ENCODE results near the gene SLC5A1.

SLC5A1 gene

GRCh38 chr22:32042924-32043323 lies at the start of gene SLC5A1:
Gene SLC5A1 (plus strand): TSS chr22:32043261. CDS start chr22:32043282, 21 bp downstream.
- DNase-seq (ENCODE audit: low read depth): no peak

DNA sequence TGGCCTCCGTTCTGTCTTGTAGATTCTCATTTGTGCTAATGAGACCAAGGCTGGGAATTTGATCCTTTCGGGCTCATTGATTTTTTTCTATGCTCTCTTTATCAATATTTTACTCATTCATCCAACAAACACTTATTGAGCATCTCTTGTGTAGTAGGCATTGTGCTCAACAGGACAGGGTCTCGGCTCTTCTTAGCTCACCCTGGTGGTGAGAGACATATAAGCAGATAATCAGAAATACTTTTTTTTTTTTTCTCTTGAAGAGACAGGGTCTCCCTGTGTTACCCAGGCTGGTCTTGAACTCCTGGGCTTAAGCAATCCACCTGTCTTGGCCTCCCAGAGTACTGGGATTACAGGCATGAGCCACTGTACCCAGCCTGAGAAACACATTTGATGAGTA lies 48.0 kb upstream of the SLC5A1 start:
- no peak for DNase-seq (ENCODE audit: low read depth)

DNA sequence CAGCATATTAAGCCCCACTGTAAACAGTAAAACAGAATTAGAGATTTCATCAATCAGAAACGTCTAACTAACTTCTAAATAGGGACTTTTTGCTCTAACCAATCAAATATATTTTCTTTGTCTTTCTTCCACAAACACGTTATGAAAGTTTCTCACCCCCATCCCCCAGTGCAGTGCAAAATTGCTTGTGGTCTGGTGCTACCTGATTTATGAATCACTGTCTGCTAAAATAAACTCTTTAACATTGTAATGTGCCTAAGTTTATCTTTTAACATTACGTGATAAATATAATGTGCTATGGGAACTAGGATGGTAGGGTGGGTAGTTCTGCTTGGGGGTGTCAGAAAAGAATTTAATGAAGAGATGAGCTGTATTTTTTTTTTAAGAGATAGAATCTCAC lies 47.3 kb upstream of the SLC5A1 start:
- DNase-seq (ENCODE audit: low read depth): no peak

- no peak for DNase-seq (ENCODE audit: low read depth)
These were observed 44.2 kb upstream of the SLC5A1 start for GRCh38 chr22:31998784-31999385.

DNA sequence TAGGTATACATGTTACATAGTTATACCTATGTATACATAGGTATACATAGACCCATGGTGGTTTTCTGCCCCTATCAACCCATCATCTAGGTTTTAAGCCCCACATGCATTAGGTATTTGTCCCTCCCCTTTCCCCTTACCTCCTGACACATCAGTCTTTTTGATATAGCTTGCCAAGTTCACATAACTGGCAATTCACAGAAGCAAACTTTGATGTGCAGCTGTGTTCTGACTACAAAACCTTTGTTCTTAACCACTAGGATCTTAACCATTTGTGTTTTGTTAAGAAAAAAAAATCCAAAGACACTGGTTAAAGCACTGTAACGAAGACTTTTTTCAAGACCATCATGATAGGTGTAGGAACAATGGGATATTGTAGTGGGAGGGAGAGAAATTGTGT lies 42.9 kb upstream of the SLC5A1 start:
- no peak for DNase-seq (ENCODE audit: low read depth)

DNA sequence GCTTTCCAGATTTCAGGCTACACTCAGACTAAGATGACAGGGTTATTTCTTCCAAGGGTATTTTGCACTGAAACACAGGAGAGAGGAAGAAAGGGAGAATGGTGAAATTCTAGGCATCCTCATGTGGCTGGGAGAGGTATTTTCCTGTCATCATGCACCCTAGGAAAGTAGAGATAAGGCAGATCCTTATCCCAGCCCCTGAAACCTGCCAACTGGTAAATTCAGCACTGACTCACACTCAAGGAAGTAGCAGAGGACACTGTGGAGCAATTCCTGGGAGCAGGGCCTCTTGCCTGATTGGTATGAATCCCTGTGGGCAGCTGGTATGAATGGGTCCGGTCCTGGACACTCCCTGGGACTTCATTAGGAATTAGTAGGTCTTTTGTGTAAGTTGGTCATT lies 37.6 kb upstream of the SLC5A1 start:
- peak; percentile 12 for DNase-seq (ENCODE audit: low read depth)

DNA sequence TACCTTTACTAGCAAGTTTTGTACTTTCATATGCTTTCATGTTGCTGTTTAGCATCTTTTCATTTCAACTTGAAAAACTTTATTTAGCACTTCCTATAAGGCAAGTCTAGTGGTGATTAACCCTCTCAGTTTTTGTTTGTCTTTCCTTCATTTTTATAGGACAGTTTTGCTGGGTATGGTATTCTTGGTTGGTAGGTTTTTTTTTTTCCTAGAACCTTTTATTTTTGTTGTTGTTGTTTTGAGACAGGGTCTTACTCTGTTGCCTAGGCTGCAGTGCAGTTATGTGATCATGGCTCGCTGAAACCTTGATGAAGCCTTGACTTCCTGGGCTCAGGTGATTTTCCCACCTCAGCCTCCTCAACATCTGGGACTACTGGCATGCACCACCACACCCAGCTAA lies 29.9 kb upstream of the SLC5A1 start:
- no peak for DNase-seq (ENCODE audit: low read depth)

- DNase-seq (ENCODE audit: low read depth): no peak
These were observed 27.0 kb upstream of the SLC5A1 start for GRCh38 chr22:32016081-32016480.

DNA sequence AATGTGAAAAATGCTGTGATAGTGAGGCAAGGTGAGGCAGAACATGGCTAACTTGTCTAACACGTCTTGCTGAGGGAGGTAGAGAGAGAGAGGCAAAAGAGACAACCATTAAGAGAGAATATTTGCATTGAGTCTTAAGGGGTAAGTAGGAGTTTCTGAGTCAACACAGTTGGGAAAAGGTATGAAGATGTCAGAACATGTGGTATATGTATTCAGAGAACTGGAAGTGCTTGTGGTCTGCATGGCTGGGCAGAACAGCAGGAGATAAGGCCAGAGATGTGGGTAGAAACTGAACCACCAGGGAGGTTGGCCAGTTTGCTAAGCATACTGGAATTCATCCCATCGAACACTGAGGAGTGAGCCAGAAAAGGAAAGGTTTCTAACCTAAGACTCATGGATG lies 25.0 kb upstream of the SLC5A1 start:
- DNase-seq (ENCODE audit: low read depth): no peak

DNA sequence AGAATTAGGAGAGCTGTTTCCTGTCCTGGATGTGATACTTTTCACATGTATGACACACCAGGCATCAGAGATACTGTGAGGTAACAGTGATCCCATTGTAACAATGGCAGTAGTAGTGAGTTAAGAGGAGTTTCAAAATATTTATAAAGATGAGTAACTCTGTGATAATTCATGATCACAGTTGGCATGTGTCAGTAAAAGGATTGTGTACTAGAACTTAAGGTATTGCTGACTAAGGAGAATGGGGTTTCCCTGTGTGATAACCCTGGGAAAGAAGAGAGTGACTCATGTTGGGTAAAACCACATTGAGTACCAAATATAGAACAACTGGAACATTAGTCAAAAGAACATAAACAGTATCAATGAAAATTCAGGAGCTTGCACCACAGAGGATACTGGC lies 22.9 kb upstream of the SLC5A1 start:
- peak; percentile 53 for DNase-seq (ENCODE audit: low read depth)

GRCh38 chr22:32021716-32022115 lies 21.3 kb upstream of the SLC5A1 start:
- no peak for DNase-seq (ENCODE audit: low read depth)

GRCh38 chr22:32023251-32023827 lies 19.7 kb upstream of the SLC5A1 start:
- no peak for DNase-seq (ENCODE audit: low read depth)

DNA sequence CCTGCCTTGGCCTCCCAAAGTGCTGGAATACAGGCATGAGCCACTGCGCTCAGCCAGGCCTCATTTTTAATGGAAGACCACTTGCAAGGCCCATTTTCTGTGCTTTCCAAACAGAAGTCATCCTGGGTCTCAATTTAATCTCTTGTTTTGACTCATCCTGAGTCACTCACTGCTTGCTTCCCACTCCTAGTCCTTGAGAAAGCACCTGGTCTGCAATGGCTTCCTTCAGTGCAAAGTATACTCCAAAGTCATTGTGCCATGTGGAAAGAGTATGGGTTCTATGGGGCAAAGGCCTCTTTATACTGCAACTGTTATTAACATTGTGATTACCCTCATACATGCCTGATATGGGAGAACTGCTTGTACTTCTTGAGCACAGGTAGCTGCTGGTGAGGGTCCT lies 18.3 kb upstream of the SLC5A1 start:
- no peak for DNase-seq (ENCODE audit: low read depth)

DNA sequence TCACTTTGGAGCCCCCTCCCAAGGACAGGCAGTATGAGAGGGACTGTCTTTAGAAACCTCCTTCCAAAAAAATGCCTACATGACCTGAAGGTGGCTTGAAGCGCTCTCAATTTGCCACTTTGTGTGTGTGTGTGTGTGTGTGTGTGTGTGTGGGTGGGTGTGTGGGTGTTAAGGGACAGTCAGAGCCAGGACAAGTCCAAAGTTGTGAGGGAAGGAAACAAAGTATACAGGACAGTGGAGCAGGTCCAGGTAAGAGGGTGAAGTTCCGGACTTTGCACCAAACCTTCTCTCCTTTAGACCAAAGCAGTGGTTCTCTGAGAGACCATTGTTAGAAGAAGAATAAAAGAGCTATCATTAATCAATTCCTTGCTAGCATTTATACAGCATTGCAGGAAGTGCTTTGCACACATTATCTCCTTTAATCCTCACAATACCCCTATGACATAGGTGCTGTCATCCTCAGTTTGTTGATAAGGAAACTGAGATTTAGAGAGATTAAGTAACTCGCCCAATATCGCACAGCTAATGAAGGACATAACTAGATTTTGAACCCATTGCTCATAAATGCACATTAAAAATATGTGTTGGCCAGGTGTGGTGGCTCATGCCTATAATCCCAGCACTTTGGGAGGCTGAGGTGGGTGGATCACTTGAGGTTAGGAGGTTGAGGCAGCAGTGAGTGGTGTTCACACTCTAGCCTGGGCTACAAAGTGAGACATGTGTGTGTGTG lies 12.4 kb upstream of the SLC5A1 start:
- DNase-seq (ENCODE audit: low read depth): no peak

GRCh38 chr22:32031466-32031865 lies 11.6 kb upstream of the SLC5A1 start:
- DNase-seq (ENCODE audit: low read depth): no peak

DNA sequence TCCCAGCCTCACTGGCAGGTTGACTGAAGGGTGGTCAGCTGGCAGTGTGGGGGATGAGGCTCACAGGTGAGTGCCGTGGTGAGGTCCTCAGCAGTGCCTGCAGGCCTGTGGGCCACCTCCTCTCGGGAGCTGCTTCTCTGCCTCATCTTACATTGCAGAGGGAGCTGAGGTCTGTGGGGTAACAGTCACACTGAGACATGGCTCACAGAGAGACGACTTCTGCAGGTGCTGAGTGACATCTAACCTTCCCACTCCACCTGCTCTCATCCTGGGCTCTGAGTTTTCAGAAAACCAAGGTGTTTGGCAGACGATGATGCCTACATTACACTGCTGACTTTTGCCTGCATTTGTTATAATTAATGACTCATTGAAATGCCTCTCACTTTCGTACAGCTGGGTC lies 8.8 kb upstream of the SLC5A1 start:
- DNase-seq (ENCODE audit: low read depth): no peak

GRCh38 chr22:32037236-32037635 lies 5.8 kb upstream of the SLC5A1 start:
- no peak for DNase-seq (ENCODE audit: low read depth)

GRCh38 chr22:32040324-32040904 lies 2.6 kb upstream of the SLC5A1 start:
- DNase-seq (ENCODE audit: low read depth): no peak

GRCh38 chr22:32043391-32043790 lies 330 bp downstream of the SLC5A1 start:
- DNase-seq (ENCODE audit: low read depth): no peak

- no peak for DNase-seq (ENCODE audit: low read depth)
These were observed 1.4 kb downstream of the SLC5A1 start for GRCh38 chr22:32044477-32044876.

- no peak for DNase-seq (ENCODE audit: low read depth)
These were observed 1.9 kb downstream of the SLC5A1 start for GRCh38 chr22:32044913-32045312.

DNA sequence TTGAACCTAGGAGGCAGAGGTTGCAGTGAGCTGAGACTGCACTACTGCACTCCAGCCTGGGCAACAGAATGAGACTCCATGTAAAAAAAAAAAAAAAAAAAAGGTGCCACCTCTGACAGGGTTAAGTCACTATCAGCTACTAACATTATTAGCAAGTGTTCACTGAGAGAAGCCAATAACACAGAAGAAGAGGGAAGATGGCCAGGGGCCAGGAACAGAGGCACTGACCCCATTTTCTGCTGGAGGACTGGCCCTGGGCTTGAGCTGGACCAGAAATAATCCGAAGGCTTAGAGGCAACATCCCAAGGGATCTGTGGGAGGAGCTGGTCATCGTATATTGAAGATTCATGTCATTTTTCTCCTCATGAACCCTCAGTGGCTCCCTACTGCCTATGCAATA lies 5.0 kb downstream of the SLC5A1 start:
- no peak for DNase-seq (ENCODE audit: low read depth)

Data from GM04503 (cell line).